K562 (cell line): Measurements from ENCODE around the gene DOCK1. TPM values are rescaled to one million over a fixed set of nuclear protein-coding genes. Genes with fewer than 3 reads are reported as not detected.

Experiments used
- ATAC-seq: fragments of 200-7000 bp; cut with Tn5 transposase; 3 replicates; pipeline ENCODE4 v1.9.1; 2020; ENCODE audit warnings: moderate library complexity
- BruUV-seq: library from RNA; stranded (reverse); fragments of 400-500 nt; replicated peaks from 2 replicates; lab custom pipeline; 2021; lab: Mats Ljungman, UMichigan
- CTCF ChIA-PET: fragments of 300-600 bp; formaldehyde crosslinking; extraction: SDS; loops from one replicate; lab custom pipeline; 2021; ENCODE audit warnings: low intra/inter-chr PET ratio; lab: Yijun Ruan, JAX
- POLR2A ChIA-PET: fragments of 300-600, 350-650 bp; sonication (Branson Sonifier 250); formaldehyde crosslinking; extraction: SDS; loops from one replicate; lab custom pipeline; 2021; ENCODE audit warnings: antibody characterized with exemption, inconsistent platforms; lab: Yijun Ruan, JAX
- DNase-seq, 4 experiments: peaks; one replicate each; pipeline versions ENCODE4 v3.0.0 to v3.0.0-alpha.2; 2011 to 2018; ENCODE audit warnings: low spot score in 3 of 4, mixed read lengths in 3 of 4; ENCODE audit errors: extremely low read depth in 1 of 4
- FAIRE-seq: peaks from 2 replicates; lab custom pipeline; 2011; peaks lifted over from hg19 to GRCh38; lab: Jason Lieb, UNC
- H2AFZ ChIP-seq: 2 replicates; pipeline ENCODE4 v1.6.0; 2011; ENCODE audit warnings: low read depth, low read length, control low read depth, inconsistent platforms
- H3K27ac ChIP-seq: fragments of 200-600 bp; 3 replicates; pipeline ENCODE4 v1.8.0; 2011; ENCODE audit warnings: low read depth, mild to moderate bottlenecking, control low read depth, inconsistent platforms, low read length, moderate library complexity, mixed read lengths; ENCODE audit errors: extremely low read depth
- H3K27me3 ChIP-seq, 2 experiments: fragments of 300-600 bp in 1 of 2; 2 replicates in 1 of 2; 3 replicates in 1 of 2; pipeline versions ENCODE4 v1.6.0 to v1.8.0; 2011; ENCODE audit warnings: inconsistent platforms in 2 of 2, low read length in 2 of 2, mild to moderate bottlenecking in 1 of 2, mixed read lengths in 1 of 2, moderate library complexity in 1 of 2; ENCODE audit not compliant: control insufficient read depth in 2 of 2, insufficient read depth in 2 of 2
- H3K36me3 ChIP-seq: fragments of 300-600 bp; 3 replicates; pipeline ENCODE4 v1.8.0; 2011; ENCODE audit warnings: mild to moderate bottlenecking, low read length, inconsistent platforms; ENCODE audit not compliant: control insufficient read depth, insufficient read depth
- H3K4me1 ChIP-seq, 2 experiments: fragments of 200-600 bp in 1 of 2; replicated peaks in 1 of 2; 2 replicates in 1 of 2; 3 replicates in 1 of 2; pipeline versions ENCODE4 v1.5.1 to v1.8.0; 2011; ENCODE audit warnings: inconsistent platforms in 2 of 2, low read length in 2 of 2, mild to moderate bottlenecking in 1 of 2, mixed read lengths in 1 of 2, moderate library complexity in 1 of 2; ENCODE audit not compliant: control insufficient read depth in 2 of 2, insufficient read depth in 2 of 2
- H3K4me2 ChIP-seq: 2 replicates; pipeline ENCODE4 v1.6.1; 2011; ENCODE audit warnings: low read length, control low read depth, inconsistent platforms, mixed read lengths; ENCODE audit not compliant: insufficient read depth
- H3K4me3 ChIP-seq: fragments of 200-600 bp; sonication (generic), shearing (Covaris generic); 2 replicates; pipeline ENCODE4 v1.5.1; 2016; ENCODE audit warnings: control low read depth, inconsistent platforms
- H3K79me2 ChIP-seq: fragments of 200-600 bp; 3 replicates; pipeline ENCODE4 v1.8.0; 2011; ENCODE audit warnings: low read length, inconsistent platforms; ENCODE audit not compliant: control insufficient read depth, insufficient read depth
- H3K9ac ChIP-seq, 2 experiments: 2 replicates each; pipeline versions ENCODE4 v1.6.0 to v1.6.1; 2011; ENCODE audit warnings: low read depth in 2 of 2, low read length in 2 of 2, control low read depth in 1 of 2, inconsistent platforms in 1 of 2, mild to moderate bottlenecking in 1 of 2, mixed read lengths in 1 of 2; ENCODE audit not compliant: insufficient read depth in 1 of 2
- H3K9me1 ChIP-seq: one replicate; pipeline ENCODE4 v1.6.0; 2011; ENCODE audit warnings: inconsistent platforms, mild to moderate bottlenecking, low read length, moderate library complexity; ENCODE audit not compliant: control insufficient read depth, insufficient read depth
- H3K9me3 ChIP-seq: replicated peaks from 2 replicates; pipeline ENCODE4 v1.5.1; 2011; ENCODE audit warnings: low read depth, low read length, inconsistent platforms; ENCODE audit not compliant: control insufficient read depth, insufficient read depth
- H4K20me1 ChIP-seq: replicated peaks from 2 replicates; pipeline ENCODE4 v1.6.1; 2011; ENCODE audit warnings: low read length, inconsistent platforms, mixed read lengths; ENCODE audit not compliant: control insufficient read depth, insufficient read depth
- ATF1 ChIP-seq, 2 experiments: fragments of 450-650 bp in 1 of 2; IDR thresholded peaks; 2 replicates each; pipeline ENCODE4 v1.6.1; 2016; ENCODE audit warnings: missing compliant biosample characterization in 1 of 2, missing genetic modification characterization in 1 of 2
- CGGBP1 ChIP-seq: fragments of 250-450 bp; sonication (Bioruptor Pico); IDR thresholded peaks from 2 replicates; pipeline ENCODE4 v1.9.0; 2021; ENCODE audit warnings: mild to moderate bottlenecking
- EGR1 ChIP-seq: fragments of 450-650 bp; conservative IDR thresholded peaks from 2 replicates; pipeline ENCODE4 v1.6.1; 2017; ENCODE audit warnings: mild to moderate bottlenecking
- HMG20A ChIP-seq: fragments of 450-650 bp; formaldehyde crosslinking; conservative IDR thresholded peaks from 2 replicates; pipeline ENCODE4 v1.4.0; 2020; ENCODE audit warnings: mild to moderate bottlenecking, mixed read lengths
- IRF1 ChIP-seq: sonication (generic); formaldehyde crosslinking; IDR thresholded peaks from 2 replicates; pipeline ENCODE4 v1.8.0; 2022; ENCODE audit warnings: missing genetic modification reagents, mild to moderate bottlenecking, borderline replicate concordance
- KDM5B ChIP-seq: fragments of 200-600 bp; sonication (generic); IDR thresholded peaks from 2 replicates; pipeline ENCODE4 v1.6.1; 2012; ENCODE audit warnings: low read depth, mild to moderate bottlenecking, moderate library complexity, low read length, control low read depth, inconsistent platforms; ENCODE audit not compliant: insufficient replicate concordance
- MECOM ChIP-seq: fragments of 250-450 bp; sonication (Bioruptor Pico); IDR thresholded peaks from 2 replicates; pipeline ENCODE4 v1.8.0; 2022; ENCODE audit warnings: inconsistent platforms
- PCBP2 ChIP-seq: fragments of 200-400 bp; formaldehyde crosslinking; IDR thresholded peaks from 2 replicates; pipeline ENCODE4 v1.6.1; 2018; ENCODE audit warnings: low read length, low read depth, mild to moderate bottlenecking, moderate library complexity; ENCODE audit not compliant: poor library complexity, severe bottlenecking
- PHF21A ChIP-seq: fragments of 450-650 bp; IDR thresholded peaks from 2 replicates; pipeline ENCODE4 v1.6.1; 2017; ENCODE audit warnings: low read depth, borderline replicate concordance
- PKNOX1 ChIP-seq: fragments of 450-650 bp; IDR thresholded peaks from 2 replicates; pipeline ENCODE4 v1.6.1; 2016
- RBM15 ChIP-seq: fragments of 200-400 bp; formaldehyde crosslinking; IDR thresholded peaks from 2 replicates; pipeline ENCODE4 v1.6.1; 2018; ENCODE audit warnings: mild to moderate bottlenecking, low read length, moderate library complexity; ENCODE audit not compliant: insufficient read depth
- RHOXF2B ChIP-seq: fragments of 250-450 bp; sonication (Bioruptor Pico); conservative IDR thresholded peaks from 2 replicates; pipeline ENCODE4 v1.5.1; 2021
- SRSF1 ChIP-seq: fragments of 200-400 bp; formaldehyde crosslinking; IDR thresholded peaks from 2 replicates; pipeline ENCODE4 v1.6.1; 2017; ENCODE audit warnings: mild to moderate bottlenecking, low read depth, low read length, moderate library complexity
- SRSF7 ChIP-seq: fragments of 200-400 bp; formaldehyde crosslinking; optimal IDR thresholded peaks from 2 replicates; pipeline ENCODE3; 2017; ENCODE audit warnings: mild to moderate bottlenecking, low read depth, low read length
- XRCC4 ChIP-seq: IDR thresholded peaks from one replicate; pipeline ENCODE4 v1.6.1; 2011; ENCODE audit not compliant: insufficient read depth, insufficient read length; ENCODE audit errors: extremely low read depth
- ZNF347 ChIP-seq: fragments of 450-650 bp; formaldehyde crosslinking; IDR thresholded peaks from 2 replicates; pipeline ENCODE4 v1.4.0; 2020; ENCODE audit warnings: low read depth, mild to moderate bottlenecking, moderate library complexity
- ZNF444 ChIP-seq: fragments of 250-450 bp; sonication (Bioruptor Pico); IDR thresholded peaks from 2 replicates; pipeline ENCODE4 v1.4.0; 2020; ENCODE audit warnings: mild to moderate bottlenecking, moderate library complexity
- WGBS: fragments of 100-300 bp; shearing (Covaris generic); methylation state at CpG from one replicate; pipeline ENCODE4 v1.1.6; 2016; ENCODE audit warnings: low coverage, mixed read lengths; ENCODE audit not compliant: insufficient coverage; ENCODE audit errors: missing lambda C conversion rate; 5-methylcytosine and 5-hydroxymethylcytosine counted together
- in situ Hi-C: fragments of 300-500 bp; cut with MboI; formaldehyde crosslinking; loops from 4 replicates; pipeline ENCODE4 v1.15.0; 2018; ENCODE audit warnings: inconsistent platforms, mixed read lengths
- intact Hi-C: fragments of 100-400 bp; cut with micrococcal nuclease; formaldehyde crosslinking; loops from 2 replicates; pipeline ENCODE4 v1.14.2; 2022
- polyA plus RNA-seq, 8 experiments: library from polyadenylated mRNA; depleted of rRNA in 4 of 8; stranded (reverse) in 5 of 8; unstranded in 3 of 8; fragments of >200 nt; fragmentation: Nextera tagmentation in 2 of 8; fragmentation: Illumina TruSeq in 1 of 8; extraction: Ambion mirVana in 2 of 8; extraction: Trizol in 1 of 8; gene quantifications; 2 replicates each; pipeline versions ENCODE4 v1.2.1 to v1.2.3, GENCODE V29; 2011 to 2014; ENCODE audit warnings: inconsistent platforms in 1 of 8, missing spikeins in 1 of 8
- total RNA-seq, 7 experiments: library from RNA; depleted of rRNA in 6 of 7; stranded (reverse); fragments of >200 nt in 6 of 7; fragmentation: Illumina TruSeq in 2 of 7; extraction: Trizol in 2 of 7; gene quantifications; 2 replicates each; pipeline versions ENCODE4 v1.2.1 to v1.2.3, GENCODE V29; 2011 to 2021; ENCODE audit warnings: low replicate concordance in 1 of 7
- TF ChIP-seq, protein P1 (sequence below): fragments of 250-450 bp; sonication (Bioruptor Pico); IDR thresholded peaks from 2 replicates; pipeline ENCODE4 v1.9.0; 2021; ENCODE audit warnings: mild to moderate bottlenecking, inconsistent platforms

The DOCK1 gene
- total and polyA plus RNA-seq, 9 of the 15 experiments (the other 6 are each of a cell fraction or from before 2014, with no cell fraction given), result 0.31 TPM; not detected in 8

- no peaks in the 10 kb centered on the region for H3K36me3 ChIP-seq
- intact Hi-C loops (no loop called here), in situ Hi-C loops (no loop called here)
- 0% methylated on average over 4 of the region's 5 CpGs for WGBS
- no peaks in the 10 kb centered on the region for H3K27me3 ChIP-seq
- H3K9me1 ChIP-seq, result no peaks in the 10 kb centered on the region
- H4K20me1 ChIP-seq, result no peaks in the 10 kb centered on the region
- no peak for DNase-seq
- H3K9ac ChIP-seq, result no peak overlapping the region
- no peak for TF ChIP-seq PKNOX1
- TF ChIP-seq PHF21A, result no peak
- TF ChIP-seq, protein P1, sequence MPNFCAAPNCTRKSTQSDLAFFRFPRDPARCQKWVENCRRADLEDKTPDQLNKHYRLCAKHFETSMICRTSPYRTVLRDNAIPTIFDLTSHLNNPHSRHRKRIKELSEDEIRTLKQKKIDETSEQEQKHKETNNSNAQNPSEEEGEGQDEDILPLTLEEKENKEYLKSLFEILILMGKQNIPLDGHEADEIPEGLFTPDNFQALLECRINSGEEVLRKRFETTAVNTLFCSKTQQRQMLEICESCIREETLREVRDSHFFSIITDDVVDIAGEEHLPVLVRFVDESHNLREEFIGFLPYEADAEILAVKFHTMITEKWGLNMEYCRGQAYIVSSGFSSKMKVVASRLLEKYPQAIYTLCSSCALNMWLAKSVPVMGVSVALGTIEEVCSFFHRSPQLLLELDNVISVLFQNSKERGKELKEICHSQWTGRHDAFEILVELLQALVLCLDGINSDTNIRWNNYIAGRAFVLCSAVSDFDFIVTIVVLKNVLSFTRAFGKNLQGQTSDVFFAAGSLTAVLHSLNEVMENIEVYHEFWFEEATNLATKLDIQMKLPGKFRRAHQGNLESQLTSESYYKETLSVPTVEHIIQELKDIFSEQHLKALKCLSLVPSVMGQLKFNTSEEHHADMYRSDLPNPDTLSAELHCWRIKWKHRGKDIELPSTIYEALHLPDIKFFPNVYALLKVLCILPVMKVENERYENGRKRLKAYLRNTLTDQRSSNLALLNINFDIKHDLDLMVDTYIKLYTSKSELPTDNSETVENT (CRISPR knock-in tag), result no peak
- no peak for TF ChIP-seq RBM15
- no peak for TF ChIP-seq CGGBP1 (CRISPR knock-in tag)
- TF ChIP-seq RHOXF2B (CRISPR knock-in tag), result no peak
- no peak for TF ChIP-seq SRSF7
- no peak for TF ChIP-seq KDM5B
- TF ChIP-seq HMG20A (CRISPR knock-in tag), result no peak
- TF ChIP-seq PCBP2, result no peak
- TF ChIP-seq MECOM (CRISPR knock-in tag), result no peak
- no peak for TF ChIP-seq IRF1
- TF ChIP-seq ATF1 (CRISPR knock-in tag; IDR thresholded peaks at IDR 0.05), result no peak
- TF ChIP-seq ATF1 (tag; IDR thresholded peaks at IDR 0.05), result no peak
- TF ChIP-seq XRCC4, result no peak
- TF ChIP-seq ZNF347, result no peak
- TF ChIP-seq SRSF1, result no peak
- no peak for TF ChIP-seq EGR1
- no peak for TF ChIP-seq ZNF444 (CRISPR knock-in tag)
- no peak overlapping the region for H3K4me3 ChIP-seq
- POLR2A ChIA-PET, result interaction anchor here (0.6 kb wide), 1 partner anchor 844 kb away, joined by 4 read pairs; no protein-coding TSS in a partner anchor
- no peak for ATAC-seq
- FAIRE-seq, result no peak
- H3K4me1 ChIP-seq, result no peaks in the 10 kb centered on the region
- no peak overlapping the region for H2AFZ ChIP-seq
- no peak overlapping the region for H3K4me2 ChIP-seq
- no peak overlapping the region for H3K27ac ChIP-seq
- no peaks in the 10 kb centered on the region for H3K79me2 ChIP-seq
- CTCF ChIA-PET, result no interaction called here
- no TSS peak for BruUV-seq
- no peaks in the 10 kb centered on the region for H3K9me3 ChIP-seq
Observed at GRCh38 chr10:126975221-126975620, 70.0 kb downstream of the DOCK1 start.
